ENCODE measurements around the gene INO80D. TPM values are rescaled to one million over a fixed set of nuclear protein-coding genes. Genes with fewer than 3 reads are reported as not detected.
A peak's percentile ranks its signal among the peaks of the same experiment; 100 is the strongest.

INO80D gene
- total and polyA plus RNA-seq, 2 of the 13 experiments (the other 11 are each of a cell fraction or from before 2014, with no cell fraction given): 7.6 to 7.9 TPM

DNA sequence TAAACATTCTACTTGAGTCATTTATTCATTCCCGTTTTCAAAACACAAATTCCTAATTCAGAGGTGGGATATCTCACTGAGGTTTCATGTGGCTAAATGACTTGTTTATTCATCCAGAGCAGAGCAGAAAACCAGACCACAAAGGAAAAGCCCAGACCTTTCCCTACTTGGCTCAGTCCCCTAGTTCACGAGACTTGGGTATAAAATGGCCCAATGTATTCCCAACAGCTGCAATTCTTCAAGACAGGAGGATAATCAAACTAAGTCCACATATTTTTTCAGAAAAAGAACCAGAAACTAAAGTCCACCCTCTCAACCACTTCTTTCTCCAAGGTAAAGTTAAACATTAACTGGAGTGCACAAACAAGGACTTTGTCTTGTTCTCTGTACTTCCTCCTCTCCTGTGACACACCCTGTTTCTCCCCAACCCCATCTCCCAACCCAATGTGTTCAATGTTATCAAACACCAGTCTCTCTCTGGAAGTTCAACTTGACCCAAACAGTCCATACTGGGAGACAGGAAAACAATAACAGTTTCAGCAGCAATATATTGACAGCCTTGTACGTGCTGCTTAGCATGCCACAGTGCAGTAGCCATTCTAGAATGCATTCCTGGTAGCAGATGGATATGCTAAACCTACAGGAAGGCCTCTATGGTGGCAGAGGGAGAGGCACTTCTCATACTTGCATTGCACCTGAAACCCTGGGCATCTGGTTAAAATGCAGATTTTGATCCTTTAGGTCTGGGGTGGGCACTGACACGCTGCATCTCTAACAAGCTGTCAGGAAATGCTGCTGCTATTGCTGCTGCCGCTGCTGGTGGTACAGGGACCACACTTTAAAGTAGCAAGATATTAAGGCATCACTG, 110.7 kb downstream of the INO80D start (continued):
- TF ChIP-seq AGO2 (optimal IDR thresholded peaks at IDR 0.05; ENCODE audit: low read depth, low read length) (no peak), MAFK (conservative IDR thresholded peaks at IDR 0.05 in 1 of 2, IDR thresholded peaks at IDR 0.05 in 1 of 2; ENCODE audit: low read length in 2 of 2) (no peak), HNF4G (IDR thresholded peaks at IDR 0.05; ENCODE audit: borderline replicate concordance, low read depth, low read length) (peak; percentile 99), HNF4G (CRISPR knock-in tag; IDR thresholded peaks at IDR 0.05; ENCODE audit: borderline replicate concordance, low read depth) (peak; percentile 96), YEATS2 (CRISPR knock-in tag; IDR thresholded peaks at IDR 0.05; ENCODE audit: borderline replicate concordance) (peak; percentile 68; the same call in 1 of the 2 replicates), ZNF326 (CRISPR knock-in tag; IDR thresholded peaks at IDR 0.05; ENCODE audit: borderline replicate concordance) (no peak), ZBTB1 (CRISPR knock-in tag; IDR thresholded peaks at IDR 0.05; ENCODE audit: borderline replicate concordance) (no peak), ZBTB20 (CRISPR knock-in tag; IDR thresholded peaks at IDR 0.05; ENCODE audit: borderline replicate concordance, low read depth) (peak; percentile 97; the same call in 1 of the 2 replicates), ZBTB7A (CRISPR knock-in tag; IDR thresholded peaks at IDR 0.05) (peak; percentile 59; the same call in 1 of the 2 replicates), ZNF660 (CRISPR knock-in tag; IDR thresholded peaks at IDR 0.05; ENCODE audit: borderline replicate concordance, low read depth) (no peak), ZNF678 (CRISPR knock-in tag; IDR thresholded peaks at IDR 0.05) (no peak), ZNF629 (CRISPR knock-in tag; conservative IDR thresholded peaks at IDR 0.05) (peak; percentile 26; the same call in 1 of the 2 replicates), KLF9 (CRISPR knock-in tag; IDR thresholded peaks at IDR 0.05; ENCODE audit: low read depth) (peak; percentile 88), CC2D1A (CRISPR knock-in tag; IDR thresholded peaks at IDR 0.05) (no peak), HMGA1 (CRISPR knock-in tag; conservative IDR thresholded peaks at IDR 0.05) (no peak), DNMT3B (CRISPR knock-in tag; conservative IDR thresholded peaks at IDR 0.05) (0 out of 2 replicates have a peak, but pooled peaks have one; percentile 30), ZNF558 (CRISPR knock-in tag; IDR thresholded peaks at IDR 0.05; ENCODE audit: borderline replicate concordance) (no peak)
- TF ChIP-seq, protein P1, sequence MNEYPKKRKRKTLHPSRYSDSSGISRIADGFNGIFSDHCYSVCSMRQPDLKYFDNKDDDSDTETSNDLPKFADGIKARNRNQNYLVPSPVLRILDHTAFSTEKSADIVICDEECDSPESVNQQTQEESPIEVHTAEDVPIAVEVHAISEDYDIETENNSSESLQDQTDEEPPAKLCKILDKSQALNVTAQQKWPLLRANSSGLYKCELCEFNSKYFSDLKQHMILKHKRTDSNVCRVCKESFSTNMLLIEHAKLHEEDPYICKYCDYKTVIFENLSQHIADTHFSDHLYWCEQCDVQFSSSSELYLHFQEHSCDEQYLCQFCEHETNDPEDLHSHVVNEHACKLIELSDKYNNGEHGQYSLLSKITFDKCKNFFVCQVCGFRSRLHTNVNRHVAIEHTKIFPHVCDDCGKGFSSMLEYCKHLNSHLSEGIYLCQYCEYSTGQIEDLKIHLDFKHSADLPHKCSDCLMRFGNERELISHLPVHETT (CRISPR knock-in tag; conservative IDR thresholded peaks at IDR 0.05): peak; percentile 63; the same call in 1 of the 2 replicates
- TF ChIP-seq, protein P2, sequence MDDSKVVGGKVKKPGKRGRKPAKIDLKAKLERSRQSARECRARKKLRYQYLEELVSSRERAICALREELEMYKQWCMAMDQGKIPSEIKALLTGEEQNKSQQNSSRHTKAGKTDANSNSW (CRISPR knock-in tag; IDR thresholded peaks at IDR 0.05; ENCODE audit: borderline replicate concordance): no peak
- TF ChIP-seq, protein P3, sequence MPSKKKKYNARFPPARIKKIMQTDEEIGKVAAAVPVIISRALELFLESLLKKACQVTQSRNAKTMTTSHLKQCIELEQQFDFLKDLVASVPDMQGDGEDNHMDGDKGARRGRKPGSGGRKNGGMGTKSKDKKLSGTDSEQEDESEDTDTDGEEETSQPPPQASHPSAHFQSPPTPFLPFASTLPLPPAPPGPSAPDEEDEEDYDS (CRISPR knock-in tag; IDR thresholded peaks at IDR 0.05): peak; percentile 94
- TF ChIP-seq, protein P4, sequence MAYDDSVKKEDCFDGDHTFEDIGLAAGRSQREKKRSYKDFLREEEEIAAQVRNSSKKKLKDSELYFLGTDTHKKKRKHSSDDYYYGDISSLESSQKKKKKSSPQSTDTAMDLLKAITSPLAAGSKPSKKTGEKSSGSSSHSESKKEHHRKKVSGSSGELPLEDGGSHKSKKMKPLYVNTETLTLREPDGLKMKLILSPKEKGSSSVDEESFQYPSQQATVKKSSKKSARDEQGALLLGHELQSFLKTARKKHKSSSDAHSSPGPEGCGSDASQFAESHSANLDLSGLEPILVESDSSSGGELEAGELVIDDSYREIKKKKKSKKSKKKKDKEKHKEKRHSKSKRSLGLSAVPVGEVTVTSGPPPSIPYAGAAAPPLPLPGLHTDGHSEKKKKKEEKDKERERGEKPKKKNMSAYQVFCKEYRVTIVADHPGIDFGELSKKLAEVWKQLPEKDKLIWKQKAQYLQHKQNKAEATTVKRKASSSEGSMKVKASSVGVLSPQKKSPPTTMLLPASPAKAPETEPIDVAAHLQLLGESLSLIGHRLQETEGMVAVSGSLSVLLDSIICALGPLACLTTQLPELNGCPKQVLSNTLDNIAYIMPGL (CRISPR knock-in tag; IDR thresholded peaks at IDR 0.05; ENCODE audit: borderline replicate concordance in 1 of 2, low read depth in 1 of 2): peak in 1 of 2 experiments; percentile 78; a peak in 2 of 4 replicates
- TF ChIP-seq, protein P5, sequence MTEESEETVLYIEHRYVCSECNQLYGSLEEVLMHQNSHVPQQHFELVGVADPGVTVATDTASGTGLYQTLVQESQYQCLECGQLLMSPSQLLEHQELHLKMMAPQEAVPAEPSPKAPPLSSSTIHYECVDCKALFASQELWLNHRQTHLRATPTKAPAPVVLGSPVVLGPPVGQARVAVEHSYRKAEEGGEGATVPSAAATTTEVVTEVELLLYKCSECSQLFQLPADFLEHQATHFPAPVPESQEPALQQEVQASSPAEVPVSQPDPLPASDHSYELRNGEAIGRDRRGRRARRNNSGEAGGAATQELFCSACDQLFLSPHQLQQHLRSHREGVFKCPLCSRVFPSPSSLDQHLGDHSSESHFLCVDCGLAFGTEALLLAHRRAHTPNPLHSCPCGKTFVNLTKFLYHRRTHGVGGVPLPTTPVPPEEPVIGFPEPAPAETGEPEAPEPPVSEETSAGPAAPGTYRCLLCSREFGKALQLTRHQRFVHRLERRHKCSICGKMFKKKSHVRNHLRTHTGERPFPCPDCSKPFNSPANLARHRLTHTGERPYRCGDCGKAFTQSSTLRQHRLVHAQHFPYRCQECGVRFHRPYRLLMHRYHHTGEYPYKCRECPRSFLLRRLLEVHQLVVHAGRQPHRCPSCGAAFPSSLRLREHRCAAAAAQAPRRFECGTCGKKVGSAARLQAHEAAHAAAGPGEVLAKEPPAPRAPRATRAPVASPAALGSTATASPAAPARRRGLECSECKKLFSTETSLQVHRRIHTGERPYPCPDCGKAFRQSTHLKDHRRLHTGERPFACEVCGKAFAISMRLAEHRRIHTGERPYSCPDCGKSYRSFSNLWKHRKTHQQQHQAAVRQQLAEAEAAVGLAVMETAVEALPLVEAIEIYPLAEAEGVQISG (CRISPR knock-in tag; IDR thresholded peaks at IDR 0.05): peak; percentile 88; the same call in 1 of the 2 replicates

Measured in HepG2 (cell line).